Inflammatory macrophage (primary cell): ENCODE measurements around the gene CHI3L2.

Experiments
- DNase-seq, 2 donors: peaks; one replicate each; pipeline ENCODE4 v3.0.0-alpha.2; 2020 to 2022
- total RNA-seq, 18 experiments: gene quantifications; one replicate each; lab custom pipeline; 2026; ENCODE audit warnings: mixed read lengths in 6 of 18, inconsistent platforms in 2 of 18; lab: John Stamatoyannopoulos, UW

The CHI3L2 gene, protein sequence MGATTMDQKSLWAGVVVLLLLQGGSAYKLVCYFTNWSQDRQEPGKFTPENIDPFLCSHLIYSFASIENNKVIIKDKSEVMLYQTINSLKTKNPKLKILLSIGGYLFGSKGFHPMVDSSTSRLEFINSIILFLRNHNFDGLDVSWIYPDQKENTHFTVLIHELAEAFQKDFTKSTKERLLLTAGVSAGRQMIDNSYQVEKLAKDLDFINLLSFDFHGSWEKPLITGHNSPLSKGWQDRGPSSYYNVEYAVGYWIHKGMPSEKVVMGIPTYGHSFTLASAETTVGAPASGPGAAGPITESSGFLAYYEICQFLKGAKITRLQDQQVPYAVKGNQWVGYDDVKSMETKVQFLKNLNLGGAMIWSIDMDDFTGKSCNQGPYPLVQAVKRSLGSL
- total RNA-seq, result 2.3 to 15.5 (median 7.0) reads per million in 18 experiments

DNA sequence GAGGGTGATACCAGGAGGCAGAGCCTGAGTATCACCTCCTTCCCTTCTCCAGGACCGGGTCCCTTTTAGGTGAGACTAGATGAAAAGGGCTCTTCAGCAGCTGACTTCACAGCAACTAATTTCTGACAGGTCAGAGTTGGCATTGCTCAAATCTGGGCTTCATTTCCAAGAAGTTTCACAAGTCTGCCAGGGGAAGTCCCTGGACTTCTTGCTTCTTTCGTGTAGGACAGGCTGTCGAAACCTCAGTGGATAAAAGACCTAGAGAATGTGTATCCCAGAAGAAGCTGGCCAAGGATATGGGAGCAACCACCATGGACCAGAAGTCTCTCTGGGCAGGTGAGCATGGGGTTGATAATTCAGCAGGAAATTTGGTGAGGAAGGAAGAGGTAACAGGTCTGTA is at the start of gene CHI3L2:
TSS of gene CHI3L2 (plus strand) at position 280 of the 400 bp plus-strand sequence. CDS start at position 297, 17 bp downstream.
- peak; percentile 51 to 61 for DNase-seq

DNA sequence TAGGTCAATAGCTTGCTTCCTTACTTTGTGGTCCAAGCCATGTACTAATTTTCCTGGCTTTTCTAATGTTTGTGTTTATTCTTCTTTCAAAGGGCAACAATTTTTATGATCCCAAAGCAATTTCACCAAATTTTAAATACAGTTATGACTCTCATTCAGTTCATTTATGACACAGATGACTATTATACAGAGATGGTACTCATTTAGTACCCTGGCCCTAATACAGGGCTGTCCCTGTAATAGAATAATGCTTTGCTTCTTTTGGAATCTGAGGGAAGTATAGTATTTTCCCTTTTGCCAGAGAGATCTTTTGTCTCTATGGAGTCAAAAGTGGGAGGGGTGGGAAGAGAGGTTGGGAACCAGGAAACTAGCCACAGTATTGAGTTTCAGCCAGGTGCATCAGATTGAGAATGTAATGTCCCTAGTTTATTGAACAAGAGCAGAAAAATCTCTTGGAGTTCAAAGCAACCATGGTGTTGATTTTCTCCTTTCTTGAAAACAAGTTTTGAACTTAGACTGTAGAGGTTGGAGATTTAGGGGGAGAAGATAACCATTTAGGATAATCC is 47.5 kb upstream of the CHI3L2 start:
- DNase-seq, result no peak

DNA sequence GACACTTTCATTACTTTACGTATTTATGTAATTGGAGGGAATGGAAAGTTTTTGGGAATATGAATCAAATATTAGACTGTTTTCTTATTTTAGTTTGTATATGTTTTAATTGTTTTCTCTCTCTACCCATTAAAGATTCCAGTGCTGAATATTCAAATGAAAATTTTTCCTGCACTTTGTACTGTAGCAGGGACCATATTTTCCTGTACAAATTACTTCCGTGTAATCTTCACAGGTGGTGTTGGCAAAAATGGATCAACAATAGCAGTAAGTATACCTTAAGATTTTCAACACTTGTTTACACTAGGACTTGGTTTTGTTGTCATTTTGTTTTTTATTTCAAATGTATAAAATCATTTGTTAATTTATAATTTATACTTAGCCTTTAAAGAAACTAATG is 45.5 kb upstream of the CHI3L2 start:
- no peak for DNase-seq

DNA sequence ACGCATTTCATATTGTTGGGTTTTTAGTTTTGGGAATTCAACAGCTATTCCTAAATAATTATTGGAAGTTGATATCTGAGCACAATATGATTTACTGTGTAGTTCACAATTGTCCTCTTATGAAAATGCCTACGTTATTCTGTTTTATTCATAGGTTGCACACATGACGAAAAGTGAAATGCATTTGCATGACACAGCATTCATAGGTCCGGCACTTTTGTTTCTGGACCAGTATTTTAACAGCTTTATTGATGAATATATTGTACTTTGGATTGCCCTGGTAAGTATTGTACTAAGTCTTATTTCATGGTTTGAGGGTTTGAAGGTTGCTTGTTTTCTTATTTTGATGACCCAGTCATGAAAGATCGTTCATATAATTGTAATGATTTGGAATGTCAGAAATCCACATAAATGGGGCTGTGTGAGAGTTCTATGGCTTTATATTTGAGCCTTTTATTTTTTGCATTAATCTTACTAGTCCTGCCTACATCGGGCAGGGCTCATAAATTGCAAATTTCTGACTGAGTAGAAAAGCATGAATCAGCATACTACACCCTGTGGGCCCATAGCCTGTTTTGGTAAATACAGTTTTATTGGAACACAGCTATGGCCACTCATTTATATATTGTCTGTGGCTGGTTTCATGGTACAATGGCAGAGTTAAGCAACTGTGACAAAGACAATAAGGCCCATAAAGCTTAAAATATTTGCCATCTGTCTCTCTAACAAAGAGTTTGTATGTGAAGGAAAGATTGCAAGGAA is 44.0 kb upstream of the CHI3L2 start:
- no peak for DNase-seq

DNA sequence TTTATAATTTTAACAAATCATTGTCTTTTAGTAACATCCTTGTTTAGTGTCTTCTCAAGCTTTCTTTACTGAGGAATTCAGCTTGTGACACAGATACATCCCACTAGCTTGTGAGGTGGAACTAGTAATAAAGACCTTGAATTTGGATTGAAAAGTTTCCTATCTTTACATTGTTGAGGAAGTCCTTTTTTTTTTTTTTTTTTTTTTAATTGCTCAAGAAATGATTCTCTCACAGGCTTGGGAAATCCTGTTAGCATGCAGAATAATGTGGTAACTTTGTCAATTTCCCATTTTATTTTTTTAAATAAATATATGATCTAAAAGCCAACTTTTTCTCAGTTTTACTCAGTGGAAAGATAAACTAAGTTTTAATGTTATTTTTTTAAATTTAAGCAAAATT is 42.9 kb upstream of the CHI3L2 start:
- DNase-seq, result peak; percentile 38 to 88

DNA sequence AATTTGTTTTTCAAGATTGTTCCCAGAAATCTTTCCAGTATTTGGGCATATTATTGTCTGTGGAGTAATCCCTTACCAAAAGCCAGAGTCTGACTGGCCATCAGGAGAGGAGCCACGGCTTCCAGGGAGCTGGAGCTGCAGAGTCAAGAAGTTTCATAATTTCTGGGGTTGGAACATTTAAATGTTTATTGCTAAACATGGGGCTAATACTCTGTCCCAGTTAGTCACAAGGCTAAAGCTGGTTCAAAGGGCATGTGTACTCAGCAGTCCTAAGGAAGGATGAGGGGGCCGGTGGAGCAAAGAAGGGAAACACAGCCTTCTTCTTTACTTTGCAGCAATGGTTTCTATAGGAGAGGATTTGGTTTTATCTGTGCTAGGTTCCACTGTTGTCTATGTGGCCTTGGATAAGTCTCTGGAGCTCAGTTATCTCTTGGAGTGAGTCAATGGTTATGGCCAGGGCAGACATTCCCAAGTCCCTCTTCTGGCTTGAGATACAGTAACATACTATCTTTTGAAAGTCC is 36.5 kb upstream of the CHI3L2 start:
- peak; percentile 89 to 94 for DNase-seq

DNA sequence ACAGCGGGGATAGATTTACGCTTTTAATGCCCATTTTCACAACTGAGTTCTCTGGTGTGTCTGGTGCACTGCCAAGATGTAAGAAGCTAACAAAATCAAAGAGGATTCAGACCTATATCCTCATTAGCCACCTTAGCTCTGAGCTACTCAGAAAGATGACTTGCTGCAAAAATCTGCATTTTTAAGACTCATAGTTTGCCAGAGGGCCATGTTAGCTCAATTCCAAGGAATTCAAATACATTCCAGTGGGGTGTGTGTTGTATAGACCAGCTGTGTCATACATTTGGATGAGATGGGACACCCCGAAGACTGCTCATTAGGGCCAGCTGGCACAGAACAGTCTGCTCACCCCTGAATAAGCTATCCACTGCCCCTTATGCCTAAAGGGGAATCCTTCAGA is 36.0 kb upstream of the CHI3L2 start:
- no peak for DNase-seq

DNA sequence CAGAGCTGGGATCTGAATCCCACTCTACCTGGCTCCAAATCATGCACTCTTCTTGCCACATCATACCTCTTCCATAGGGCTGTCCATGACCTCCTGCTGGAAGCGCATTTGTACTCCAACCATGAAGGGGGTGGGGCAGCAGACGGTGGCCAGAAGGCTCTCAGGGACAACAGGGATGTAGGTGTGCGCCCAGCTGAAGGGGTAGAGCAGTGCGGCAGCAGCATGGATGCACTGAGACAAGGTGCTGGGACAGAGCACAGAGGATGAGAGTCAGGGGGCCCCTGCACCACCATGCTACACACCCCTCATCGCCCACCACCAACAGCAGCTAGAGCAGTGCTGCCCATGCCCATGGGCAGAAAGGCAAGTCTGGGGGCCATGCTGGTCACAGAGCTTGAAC is 35.4 kb upstream of the CHI3L2 start:
- DNase-seq, result no peak

DNA sequence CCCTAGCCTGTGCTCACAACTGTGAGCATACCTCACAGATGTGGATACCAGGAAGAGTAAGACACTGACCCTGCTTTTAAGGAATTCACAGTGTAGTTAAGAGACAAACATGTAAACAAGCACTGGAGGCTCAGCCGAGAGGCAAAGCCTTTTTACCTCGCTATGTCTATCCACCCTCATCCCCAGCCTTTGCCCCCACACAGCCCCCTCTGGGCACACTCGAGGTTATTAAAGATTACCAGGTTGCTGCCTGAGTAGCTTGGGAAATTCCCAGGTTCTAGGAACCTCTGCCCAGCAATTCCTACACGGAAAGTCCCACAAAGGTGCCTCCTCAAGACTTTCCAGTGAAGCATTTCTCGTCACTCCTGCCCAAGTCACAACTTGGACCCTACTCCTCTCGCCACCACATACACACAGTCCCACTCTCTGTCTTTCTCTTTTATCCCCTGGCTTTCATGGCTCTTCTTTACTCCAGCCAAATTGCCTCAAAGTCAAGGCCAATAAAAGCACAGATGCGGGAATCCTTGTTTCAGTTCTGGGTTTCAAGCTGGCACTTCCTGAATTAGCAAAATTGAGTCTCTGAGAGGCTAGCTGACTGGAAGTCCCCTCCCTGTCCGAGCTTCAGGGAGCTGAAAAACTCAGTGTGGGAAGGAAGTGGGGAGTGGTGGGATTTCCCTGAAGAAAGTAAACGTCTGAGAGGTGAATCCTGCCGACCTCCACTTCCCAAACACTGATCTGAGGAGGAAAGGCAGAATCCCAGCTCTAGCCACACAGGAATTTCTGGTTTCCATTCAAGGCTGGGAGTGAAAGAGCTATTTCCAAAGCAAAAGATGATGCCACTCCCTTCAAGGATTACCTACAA is 34.6 kb upstream of the CHI3L2 start:
- DNase-seq, result peak; percentile 68 to 77

DNA sequence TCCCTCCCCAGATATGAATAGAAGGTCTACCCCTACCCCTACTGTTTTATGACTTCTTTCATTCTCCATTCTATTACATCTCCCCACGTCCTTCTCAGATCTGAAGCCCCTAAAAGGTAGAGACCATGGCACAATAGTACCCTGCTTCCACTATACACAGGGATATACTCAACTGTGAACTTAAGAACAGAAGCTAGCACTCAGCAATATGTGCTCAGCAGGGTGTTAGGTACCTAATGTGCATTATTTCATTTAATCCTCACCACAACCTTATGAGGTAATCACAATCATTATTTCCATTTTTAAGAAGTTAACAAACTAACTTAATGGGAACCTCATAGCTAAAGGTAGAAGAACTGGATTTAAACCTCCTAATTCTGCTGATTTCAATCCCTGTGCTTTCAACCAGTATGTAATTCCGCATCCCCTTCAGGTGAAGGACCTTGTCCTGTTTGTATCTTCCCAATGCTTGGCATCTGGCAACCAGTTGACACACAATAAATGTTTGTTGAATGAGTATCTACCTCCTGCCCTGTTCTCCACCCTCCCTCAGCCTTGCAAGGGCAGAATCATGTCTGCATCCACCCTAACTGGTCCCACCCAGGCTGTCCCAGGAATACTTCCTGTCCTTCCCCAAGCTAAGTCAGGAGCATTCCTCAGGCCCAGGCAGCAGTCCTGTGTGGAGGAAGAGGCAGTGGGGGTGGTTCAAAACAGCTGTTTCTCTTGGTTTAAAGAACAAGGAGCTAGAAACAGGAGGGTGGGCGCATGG is 33.6 kb upstream of the CHI3L2 start:
- no peak for DNase-seq

DNA sequence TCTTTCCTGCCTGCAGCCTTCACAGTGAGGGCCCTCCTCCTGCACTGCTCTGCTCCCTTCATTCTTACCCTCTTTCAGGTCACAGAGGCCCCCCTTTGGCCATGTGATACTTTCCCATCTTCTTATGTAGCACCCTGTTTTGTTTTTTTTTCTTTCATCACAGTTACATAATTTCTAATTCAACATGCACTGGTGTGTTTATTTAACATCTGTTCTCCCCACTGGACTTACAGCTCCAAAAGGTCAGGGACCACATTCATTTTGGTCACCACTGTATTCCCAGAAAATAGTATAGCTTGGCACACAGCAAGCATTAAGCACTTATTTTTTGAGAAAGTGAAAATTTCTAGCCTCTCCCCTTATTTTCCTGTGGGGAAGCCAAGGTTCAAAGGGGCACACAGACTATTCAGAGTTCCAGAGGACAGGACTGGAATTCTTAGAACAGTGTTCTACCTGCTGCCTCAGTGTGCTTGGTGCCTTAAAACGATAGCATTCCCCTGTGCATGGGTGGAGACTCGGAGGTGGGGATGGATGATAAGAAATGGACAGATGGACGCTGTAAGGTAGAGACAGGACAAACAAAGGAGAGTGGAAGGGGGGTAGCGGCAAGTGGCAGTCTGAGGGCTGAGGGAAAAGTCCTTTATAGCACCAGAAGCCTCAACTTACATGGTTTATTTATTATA is 32.4 kb upstream of the CHI3L2 start:
- DNase-seq, result no peak

DNA sequence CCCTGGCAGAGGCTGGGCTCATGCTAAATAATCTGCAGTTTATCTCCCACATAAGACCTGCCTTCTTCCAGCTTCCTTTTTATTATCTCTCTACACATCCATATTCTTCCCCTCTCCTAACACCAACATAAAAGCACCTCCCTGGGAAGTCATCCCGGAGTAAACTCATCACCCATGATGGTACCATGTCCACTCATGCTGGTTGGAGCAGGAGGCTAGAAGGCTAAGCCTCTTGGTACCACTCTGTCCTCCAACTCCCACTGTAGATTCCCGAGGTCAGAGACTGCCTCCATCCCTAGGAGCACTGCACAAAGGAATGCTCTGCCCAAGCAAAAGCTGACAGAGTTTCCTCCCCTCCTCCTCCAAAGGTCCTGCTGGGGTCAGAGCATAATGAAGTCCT is 31.3 kb upstream of the CHI3L2 start:
- no peak for DNase-seq

DNA sequence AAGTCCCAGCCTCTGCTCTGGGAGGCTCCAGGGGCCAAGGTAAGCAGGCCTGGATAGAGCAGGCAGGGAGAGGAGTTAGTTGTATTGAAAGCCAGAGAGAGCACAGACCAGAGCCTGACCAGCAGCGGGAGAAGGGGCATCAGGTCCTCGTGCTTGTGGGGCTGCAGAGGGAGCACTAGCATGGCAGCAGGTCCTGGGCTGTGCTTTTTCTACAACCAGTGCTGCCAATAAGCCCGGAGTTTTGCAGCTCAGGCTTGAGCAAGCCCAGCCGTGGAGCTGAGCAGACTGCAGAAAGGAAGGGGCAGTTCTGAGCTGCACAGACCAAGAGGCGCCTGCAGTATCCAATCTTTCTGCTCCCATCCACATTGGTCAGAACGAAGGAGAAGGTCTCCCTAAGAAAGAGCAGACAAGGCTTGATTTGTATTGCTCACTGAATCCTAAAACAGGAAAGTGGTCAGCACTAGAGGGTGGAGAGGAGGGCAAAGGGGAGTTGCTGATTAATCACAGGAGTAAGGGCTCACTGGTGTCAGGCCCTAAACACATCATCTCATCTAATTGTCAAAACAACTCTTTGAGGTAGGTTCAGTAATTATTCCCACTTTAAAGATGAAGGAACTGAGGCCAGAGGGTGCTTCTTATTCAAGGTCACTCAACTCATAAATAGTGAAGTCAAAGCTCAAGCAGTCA is 29.8 kb upstream of the CHI3L2 start:
- DNase-seq, result peak; percentile 48 to 71

DNA sequence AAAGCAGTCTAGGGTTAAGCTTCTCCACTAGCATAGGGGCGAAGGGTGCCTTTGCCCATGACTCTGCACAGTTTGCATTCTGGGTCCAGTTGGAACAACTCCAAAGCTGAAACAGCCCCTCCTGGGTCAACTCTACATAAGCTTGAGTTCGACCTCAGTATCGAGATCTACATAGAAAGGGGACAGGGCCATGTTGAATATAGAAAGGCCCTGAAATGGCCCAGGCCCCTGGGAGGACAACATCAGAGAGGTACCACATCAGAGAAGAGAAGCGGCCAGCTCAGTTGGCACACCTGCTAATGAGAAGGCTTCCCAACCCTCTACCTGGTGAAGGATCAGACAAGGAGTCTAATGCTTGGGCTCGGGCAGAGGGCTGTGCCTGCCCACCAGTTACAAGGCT is 28.7 kb upstream of the CHI3L2 start:
- no peak for DNase-seq

DNA sequence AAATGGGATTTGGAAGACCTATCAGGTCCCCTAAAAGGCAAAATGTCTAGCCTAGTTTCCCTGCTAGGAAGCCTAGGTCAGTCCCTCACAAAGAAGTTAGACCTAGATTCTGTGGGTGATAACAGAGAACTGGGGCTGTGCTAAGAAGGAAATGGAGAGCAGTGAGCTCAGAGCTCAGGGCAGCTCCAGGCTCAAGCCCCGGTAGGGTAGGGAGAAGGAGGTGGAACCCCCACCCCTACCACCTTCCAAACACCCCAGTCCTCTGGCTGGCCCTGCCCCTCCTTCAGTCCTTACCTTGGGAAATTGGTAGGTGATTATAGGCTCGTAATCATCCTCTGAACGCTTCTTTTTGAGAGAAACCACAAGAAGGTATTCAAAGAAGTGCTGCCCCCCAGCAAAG is 28.2 kb upstream of the CHI3L2 start:
- DNase-seq, result peak in 1 of 2 donors; percentile 43

DNA sequence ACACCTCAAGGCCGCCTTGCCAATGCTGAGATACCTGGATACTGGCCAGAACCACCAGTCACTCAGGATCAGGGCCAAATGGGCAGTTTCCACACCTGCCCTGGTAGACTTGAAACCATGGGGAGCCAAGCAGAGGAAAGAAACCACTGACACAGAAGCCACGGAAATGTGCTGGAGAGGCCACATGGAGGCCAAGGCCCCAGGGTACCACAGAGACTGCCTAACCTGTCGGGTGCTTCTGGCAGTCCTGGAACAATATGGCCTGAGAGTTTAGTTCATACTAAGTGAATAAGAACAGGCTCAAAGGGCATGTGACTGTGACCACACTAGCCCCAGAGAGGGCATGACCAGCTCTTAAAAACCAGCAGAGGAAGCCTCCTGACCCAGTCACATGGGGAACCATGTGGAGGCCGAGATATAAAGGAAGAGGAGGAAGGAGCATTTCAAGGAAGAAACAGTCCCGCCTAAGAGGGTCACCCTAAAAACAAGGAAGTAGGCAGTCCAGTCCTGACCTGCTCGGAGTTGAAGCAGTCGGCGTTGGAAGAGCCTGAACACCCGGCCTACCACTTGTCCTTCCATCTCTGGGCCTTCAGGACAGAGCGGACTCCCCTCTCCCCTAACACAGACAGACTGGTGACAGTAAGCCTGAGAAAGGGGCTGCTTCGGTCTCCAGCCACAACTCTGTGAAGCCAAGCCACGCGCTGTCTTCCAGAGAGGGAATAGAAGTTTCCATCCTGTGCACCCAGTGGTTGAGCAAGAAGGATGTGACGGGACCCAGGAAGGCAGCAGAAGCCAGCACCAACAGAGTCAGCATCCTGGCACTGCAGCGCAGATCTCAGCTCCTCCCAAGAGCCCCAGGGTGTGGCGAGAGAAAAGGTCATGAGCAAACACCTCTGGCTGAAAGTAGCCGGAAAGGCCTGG is 27.4 kb upstream of the CHI3L2 start, which contains the start of gene DENND2D:
TSS of gene DENND2D (minus strand) at position 766 of the 921 bp plus-strand sequence. CDS start at position 579, 187 bp downstream.
- DNase-seq, result peak; percentile 98

DNA sequence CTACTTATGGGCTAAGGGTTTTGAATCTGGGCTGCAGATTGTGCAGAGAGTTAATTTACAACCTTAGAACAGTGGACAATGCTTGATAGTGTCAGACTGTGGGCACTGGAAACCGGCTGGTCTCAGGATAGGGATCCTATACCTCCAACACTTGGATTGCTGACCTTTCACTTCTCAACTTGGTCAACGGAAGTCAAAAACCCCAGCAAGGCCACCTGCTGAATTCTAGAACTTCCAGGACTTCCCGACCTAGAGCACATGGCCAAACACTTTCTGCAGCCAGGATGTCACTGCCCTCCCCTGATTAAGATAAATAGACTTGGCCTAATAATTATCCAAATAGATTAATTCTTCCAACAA is 26.7 kb upstream of the CHI3L2 start:
- no peak for DNase-seq

DNA sequence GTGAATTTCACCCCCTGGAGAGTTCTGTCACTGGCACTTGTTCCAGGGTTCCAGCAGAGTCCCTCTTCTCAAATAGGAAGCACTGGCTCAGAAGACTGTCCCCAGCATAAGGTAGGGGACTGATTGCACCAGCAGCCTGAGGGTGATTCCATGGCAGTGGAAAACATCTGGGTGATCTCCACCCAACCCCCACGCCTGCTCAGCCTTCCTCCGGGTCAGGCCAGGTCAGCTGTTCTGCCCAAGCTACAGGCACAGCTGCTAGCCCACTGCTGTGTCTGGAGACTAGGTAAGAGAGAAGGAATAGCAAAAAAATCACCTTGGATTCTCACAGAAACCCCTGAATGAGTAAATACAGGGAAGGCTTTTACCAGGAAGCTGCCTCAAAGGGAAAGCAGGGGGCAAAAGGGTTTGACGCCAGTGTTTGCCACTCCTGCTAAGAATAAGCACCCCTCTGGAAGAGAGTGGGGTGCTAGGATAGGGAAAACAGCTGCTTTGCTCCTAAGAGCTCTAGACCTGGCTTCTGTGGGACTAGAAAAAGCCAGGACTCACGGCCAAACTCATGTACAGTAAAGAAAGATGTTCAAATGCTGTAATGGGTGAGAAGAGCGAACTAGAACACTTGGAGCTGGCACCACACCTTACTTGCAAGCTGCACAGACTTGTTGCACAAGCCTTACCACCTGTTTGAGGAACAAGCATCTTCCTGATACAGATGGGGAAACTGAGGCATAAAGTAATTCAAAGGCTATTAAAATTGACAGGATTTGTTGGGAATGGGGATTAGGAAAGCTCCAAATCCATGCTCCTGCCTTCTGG is 26.0 kb upstream of the CHI3L2 start:
- peak; percentile 36 to 53 for DNase-seq
